Islet of Langerhans (tissue), 1 donor: ENCODE measurements around the gene GLCE.

ENCODE experiments used
- FAIRE-seq: peaks from one replicate; lab custom pipeline; 2011; peaks lifted over from hg19 to GRCh38; lab: Jason Lieb, UNC

Gene GLCE

GRCh38 chr15:69160141-69160993 is at the start of gene GLCE:
TSS of gene GLCE (plus strand) at chr15:69160635. CDS start at chr15:69255807, 95,172 bp downstream.
- FAIRE-seq = peak; percentile 92

GRCh38 chr15:69114331-69114928 is 46.0 kb upstream of the GLCE start:
- FAIRE-seq = no peak

- FAIRE-seq = no peak
Observed at GRCh38 chr15:69115031-69115430, 45.4 kb upstream of the GLCE start.

- no peak for FAIRE-seq
Observed at GRCh38 chr15:69116391-69116790, 44.0 kb upstream of the GLCE start.

- no peak for FAIRE-seq
Observed at GRCh38 chr15:69117431-69117871, 43.0 kb upstream of the GLCE start.

- no peak for FAIRE-seq
Observed at GRCh38 chr15:69118089-69118488, 42.3 kb upstream of the GLCE start.

GRCh38 chr15:69119001-69119400 is 41.4 kb upstream of the GLCE start:
- FAIRE-seq = no peak

- no peak for FAIRE-seq
Observed at GRCh38 chr15:69119683-69120395, 40.6 kb upstream of the GLCE start.

GRCh38 chr15:69120732-69121131 is 39.7 kb upstream of the GLCE start:
- no peak for FAIRE-seq

- FAIRE-seq = no peak
Observed at GRCh38 chr15:69121198-69121828, 39.1 kb upstream of the GLCE start.

GRCh38 chr15:69125236-69125635 is 35.2 kb upstream of the GLCE start:
- no peak for FAIRE-seq

- FAIRE-seq = no peak
Observed at GRCh38 chr15:69126054-69126469, 34.4 kb upstream of the GLCE start.

GRCh38 chr15:69127306-69127705 is 33.1 kb upstream of the GLCE start:
- FAIRE-seq = no peak

GRCh38 chr15:69128667-69129311 is 31.6 kb upstream of the GLCE start:
- FAIRE-seq = no peak

GRCh38 chr15:69131362-69132220 is 28.8 kb upstream of the GLCE start:
- no peak for FAIRE-seq

GRCh38 chr15:69132430-69132829 is 28.0 kb upstream of the GLCE start:
- no peak for FAIRE-seq

GRCh38 chr15:69132977-69133861 is 27.2 kb upstream of the GLCE start:
- no peak for FAIRE-seq

- FAIRE-seq = no peak
Observed at GRCh38 chr15:69133862-69134519, 26.4 kb upstream of the GLCE start.

- no peak for FAIRE-seq
Observed at GRCh38 chr15:69134791-69135190, 25.6 kb upstream of the GLCE start.
